ENCODE results near the gene KRTDAP. TPM values are rescaled to one million over a fixed set of nuclear protein-coding genes. Genes with fewer than 3 reads are reported as not detected.

KRTDAP gene
- total RNA-seq, 1 experiment from 2014 or later, result not detected

DNA sequence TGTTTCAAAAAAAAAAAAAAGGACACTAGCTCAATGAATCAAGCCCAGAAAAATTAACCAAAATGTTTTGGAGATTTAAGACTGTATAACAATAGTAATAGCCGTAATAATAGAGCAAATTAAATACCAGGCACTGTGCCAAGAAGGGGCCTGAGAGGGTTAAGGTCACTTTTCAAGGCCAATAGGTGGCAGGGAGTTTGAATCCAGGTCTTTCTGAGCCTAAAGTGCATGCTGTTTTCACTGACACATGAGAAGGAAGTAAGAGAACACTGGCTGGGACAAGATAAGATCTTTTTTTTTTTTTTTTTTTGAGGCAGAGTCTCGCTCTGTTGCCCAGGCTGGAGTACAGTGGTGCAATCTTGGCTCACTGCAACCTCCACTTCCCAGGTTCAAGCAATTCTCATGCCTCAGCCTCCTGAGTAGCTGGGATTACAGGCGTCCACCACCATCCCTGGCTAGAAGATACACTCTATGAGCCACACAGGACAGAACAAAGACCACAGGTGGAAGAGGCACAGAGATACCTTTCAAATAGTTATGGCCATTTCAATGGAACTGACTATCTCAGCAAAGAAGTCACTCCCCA, 34.6 kb downstream of the KRTDAP start:
- no peak for DNase-seq (ENCODE audit: low read depth)

DNA sequence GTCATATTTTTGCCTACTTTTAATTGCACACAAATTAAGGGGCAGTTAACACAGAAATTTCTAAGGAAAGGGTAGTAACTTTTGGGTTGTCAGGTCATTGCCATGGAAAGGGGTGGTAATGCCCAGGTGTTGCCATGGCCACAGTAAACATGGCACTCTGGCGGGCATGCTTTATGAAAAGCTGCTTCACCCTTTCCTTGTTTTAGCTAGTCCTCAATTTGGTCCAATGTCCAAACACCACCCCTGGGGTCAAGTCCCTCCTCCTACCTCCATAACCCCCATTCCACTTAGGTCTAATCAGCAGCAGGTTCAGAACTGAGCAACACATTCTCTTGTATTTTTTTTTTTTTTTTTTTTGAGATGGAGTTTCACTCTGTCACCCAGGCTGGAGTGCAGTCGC, 35.6 kb downstream of the KRTDAP start:
- DNase-seq (ENCODE audit: low read depth), result no peak

DNA sequence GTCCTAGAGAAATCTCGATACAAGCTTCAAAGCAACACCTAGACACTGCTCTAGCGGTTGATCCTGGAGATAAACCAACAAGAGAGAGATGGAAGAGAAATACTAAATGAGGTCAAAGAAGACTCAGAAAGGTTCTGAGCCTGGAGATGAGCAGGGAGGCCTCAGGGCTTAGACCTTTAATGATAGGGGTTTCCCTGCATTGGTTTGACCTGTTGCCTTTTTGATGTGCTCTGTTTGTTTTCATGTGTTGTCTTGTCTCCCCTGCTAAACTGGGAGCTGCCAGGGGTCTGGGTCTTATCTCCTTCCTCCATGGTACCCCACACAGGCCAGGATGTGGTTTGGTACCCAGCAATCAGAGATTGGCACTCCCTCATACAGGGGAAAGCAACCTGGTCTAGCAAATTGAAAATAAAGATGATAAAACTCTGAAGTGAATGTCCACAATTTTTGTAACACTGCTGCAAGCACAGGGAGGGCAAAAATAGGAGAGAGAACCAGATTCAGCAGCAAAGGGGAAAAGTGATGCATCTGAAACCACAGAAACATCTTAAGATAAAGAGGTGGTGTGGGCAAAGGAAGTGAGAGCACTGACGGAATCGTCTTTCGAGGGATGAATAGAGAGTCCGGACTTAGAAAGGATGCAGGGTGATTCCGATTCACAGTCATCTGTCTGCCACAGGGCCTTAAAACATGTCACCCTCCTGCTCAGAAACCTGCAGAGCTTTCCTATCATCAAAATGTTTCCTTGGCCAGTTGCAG, 38.7 kb downstream of the KRTDAP start:
- no peak for DNase-seq (ENCODE audit: low read depth)

DNA sequence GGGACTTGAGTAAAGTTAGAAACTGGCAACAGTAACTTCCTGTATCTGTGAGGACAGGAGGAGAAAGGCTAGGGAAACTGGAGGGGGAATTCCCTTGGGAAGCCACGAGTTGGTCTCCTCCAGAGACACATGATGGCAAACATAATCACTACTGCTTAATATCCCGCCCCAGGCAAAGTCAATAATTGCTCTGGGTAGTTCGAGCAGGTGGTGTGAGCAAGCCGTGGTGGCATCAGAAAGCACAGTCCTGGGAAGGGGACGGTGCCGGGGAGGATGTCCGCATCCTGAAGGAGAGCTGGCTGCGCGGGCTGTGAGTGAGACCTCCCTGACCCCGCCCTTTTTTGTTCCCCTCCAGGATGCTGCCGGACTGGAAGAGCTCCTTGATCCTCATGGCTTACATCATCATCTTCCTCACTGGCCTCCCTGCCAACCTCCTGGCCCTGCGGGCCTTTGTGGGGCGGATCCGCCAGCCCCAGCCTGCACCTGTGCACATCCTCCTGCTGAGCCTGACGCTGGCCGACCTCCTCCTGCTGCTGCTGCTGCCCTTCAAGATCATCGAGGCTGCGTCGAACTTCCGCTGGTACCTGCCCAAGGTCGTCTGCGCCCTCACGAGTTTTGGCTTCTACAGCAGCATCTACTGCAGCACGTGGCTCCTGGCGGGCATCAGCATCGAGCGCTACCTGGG, 40.8 kb downstream of the KRTDAP start:
- no peak for DNase-seq (ENCODE audit: low read depth)

DNA sequence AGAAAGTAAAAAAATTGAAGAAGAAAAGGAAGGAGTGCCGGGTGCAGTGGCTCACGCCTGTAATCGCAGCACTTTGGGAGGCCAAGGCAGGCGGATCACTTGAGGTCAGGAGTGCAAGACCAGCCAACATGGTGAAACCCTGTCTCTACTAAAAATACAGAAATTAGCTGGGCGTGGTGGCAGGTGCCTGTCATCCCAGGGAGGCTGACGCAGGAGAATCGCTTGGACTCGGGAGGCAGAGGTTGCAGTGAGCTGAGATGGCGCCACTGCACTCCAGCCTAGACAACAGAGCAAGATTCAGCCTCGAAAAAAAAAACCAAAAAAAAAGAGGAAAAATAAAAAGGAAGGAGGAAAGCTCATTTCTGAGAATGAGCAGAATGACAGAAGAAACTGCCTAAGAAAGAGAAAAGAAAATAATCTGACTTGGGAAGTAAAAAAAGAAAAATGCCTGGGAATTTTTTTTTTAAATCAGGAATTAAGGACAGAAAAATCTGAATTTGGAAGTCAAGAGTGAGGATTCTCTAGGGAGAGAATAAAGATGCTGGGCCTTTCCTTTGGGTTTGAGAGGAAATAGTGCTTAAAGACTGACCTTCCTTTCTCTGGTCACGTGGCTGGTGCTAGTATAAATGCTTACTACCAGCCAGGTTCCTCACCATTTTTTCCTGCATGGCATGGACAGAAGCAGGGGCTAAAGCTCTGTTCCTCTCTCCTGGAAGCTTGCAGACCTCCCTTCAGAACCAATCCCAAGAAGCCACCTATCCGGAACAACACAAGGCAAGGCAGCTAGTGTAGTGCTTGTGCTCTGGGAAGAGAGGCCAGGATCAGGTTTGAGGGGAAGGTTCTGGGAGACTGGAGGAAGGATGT, 42.4 kb downstream of the KRTDAP start, which contains the start of gene FFAR2:
Gene FFAR2, plus strand, starts transcription at position 652 of the 864 bp plus-strand sequence. CDS start 1,458 bp downstream, outside the sequence.
- no peak for DNase-seq (ENCODE audit: low read depth)

DNA sequence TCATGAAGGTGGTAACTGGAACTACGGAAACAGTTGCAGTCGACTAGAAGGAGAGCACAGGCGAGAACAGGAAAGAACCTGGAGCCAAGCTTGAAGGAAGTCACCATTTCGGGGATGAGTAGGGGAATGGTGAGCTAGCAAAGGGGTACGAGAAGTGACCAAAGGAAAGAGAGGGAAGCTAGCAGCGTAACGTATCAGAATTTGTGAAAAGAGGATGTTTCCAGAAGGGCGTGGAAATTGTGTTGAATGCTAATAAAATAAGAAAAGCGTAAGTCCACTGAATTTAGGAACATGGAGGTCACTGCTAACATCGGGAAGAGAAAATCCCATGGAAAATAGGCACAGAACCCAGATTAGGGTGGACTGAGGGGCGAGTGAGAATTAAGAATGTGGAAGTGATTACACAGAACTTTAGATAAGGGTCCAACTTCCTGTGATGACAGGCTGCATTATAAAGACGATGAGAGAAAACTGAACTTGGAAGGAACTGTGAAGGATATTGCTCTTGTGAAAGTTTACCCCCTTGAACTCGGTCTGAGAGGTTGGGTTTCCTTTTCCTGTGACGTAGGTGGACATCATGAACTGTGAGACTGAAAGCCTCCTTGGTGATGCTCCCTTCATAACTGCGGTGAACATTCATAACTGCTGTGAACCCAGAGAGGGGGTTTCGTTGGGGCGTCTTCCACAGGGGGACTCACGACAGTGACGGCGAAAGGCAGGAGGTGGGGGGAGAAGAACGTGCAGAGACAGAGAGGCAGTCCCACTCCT, 44.3 kb downstream of the KRTDAP start:
- no peak for DNase-seq (ENCODE audit: low read depth)

DNA sequence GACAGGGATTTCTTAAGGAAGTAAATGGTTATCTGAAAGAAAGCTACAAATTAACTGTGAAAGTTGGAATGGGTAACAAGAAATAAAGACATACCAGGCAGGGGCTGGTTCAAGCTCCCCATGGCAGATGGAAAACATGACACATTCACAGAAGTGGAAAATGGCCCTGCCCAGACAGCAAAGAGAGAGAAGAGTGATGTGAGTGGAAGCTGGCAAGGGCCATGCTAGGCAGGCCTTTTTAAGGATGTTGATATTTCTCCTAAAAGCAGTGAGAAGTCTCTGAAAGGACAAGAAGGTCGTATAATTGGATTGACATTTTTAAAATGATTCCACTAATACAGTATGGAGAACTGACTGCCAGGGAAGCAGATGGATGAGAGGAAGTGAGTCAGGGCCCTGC, 45.5 kb downstream of the KRTDAP start:
- no peak for DNase-seq (ENCODE audit: low read depth)

DNA sequence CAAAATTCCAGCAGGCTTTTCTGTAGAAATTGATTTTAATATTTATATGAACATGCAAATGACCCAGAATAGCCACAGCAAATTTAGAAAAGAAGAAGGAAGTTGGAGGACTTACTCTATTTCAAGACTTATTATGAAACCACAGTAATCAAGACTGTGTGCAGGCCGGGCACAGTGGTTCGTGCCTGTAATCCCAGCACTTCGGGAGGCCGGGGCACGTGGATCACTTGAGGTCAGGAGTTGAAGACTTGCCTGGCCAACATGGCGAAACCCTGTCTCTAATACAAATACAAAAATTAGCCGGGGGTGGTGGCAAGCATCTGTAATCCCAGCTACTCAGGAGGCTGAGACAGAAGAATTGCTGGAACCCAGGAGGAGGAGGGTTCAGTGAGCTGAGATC, 48.2 kb downstream of the KRTDAP start:
- no peak for DNase-seq (ENCODE audit: low read depth)

DNA sequence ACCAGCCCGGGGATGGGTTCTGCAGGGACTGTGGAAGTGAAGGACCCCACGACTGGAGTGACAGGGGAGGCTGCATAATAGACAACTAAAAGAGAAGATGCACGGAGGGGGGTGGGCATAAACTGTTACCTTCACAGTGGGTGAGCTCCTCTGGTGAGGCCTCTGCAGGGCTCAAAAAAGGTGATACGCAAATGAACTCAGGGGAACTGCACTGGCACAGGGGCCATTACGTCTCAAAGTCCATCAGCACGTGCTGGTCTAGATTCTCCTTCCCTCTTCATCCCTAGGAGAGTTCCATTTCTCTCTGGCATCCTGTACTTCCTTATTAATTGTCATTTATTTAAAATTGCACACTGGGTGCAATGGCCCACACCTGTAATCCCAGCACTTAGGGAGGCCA, 50.3 kb downstream of the KRTDAP start:
- no peak for DNase-seq (ENCODE audit: low read depth)

DNA sequence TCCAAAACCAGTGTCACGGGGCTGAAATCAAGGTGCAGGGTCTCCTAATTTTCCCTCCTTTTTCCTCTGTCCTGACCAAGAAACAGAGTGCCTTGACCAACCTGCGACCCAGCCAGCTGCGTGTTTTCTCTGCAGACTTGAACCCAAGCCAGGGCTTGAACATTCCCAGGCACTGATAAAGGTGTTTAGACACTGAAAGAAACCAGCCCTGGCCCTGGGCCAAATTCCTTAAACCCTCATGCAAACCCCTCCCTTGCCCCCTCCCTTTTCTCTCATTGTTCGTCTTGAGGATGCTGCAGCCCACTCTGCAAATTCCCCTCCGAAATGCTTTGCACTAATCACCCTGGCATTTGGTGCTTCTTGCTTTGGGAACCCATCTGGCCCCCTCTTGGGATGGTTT, 51.7 kb downstream of the KRTDAP start:
- DNase-seq (ENCODE audit: low read depth), result no peak

DNA sequence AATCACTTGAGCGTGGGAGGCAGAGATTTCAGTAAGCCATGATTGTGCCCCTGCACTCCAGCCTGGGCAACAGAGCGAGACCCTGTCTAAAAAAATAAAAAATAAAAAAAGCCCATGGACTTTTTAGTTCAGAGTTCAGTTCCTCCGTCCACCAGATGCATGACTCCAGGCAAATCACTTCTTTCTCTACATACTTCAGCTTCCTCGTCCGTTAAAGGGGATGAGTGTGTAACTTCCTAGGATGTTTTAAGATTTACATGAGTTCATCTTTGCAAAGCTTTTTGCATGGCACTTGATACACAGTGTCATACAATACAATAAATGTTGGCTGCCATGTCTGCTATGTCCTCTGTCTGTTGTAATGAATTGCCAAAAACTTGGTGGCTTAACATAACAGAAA, 52.2 kb downstream of the KRTDAP start:
- no peak for DNase-seq (ENCODE audit: low read depth)

DNA sequence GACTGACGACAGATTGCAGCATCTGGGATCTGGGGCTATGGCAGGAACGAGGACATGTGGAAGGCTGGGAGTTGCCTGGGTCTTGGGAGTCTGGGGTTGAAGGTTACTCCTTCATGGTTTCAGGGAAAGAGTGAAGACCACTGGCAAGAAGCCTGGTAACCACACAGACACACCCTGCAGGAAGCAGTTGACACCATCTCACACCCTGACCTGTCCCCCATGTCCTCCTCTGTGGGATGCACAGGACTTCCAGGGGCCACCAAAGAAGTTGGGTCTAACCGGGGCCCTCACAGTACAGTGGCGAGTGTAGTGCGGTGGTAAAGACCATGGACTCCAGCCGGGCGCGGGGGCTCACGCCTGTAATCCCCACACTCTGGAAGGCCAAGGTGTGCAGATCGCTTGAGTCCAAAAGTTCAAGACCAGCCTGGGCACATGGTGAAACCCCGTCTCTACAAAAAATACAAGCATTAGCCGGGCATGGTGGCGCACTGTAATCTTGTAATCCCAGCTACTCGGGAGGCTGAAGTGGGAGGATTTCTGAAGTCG, 52.8 kb downstream of the KRTDAP start:
- no peak for DNase-seq (ENCODE audit: low read depth)

Other genes with a start within 250 kb of the KRTDAP start
- gene LSR, start 241.5 kb downstream of the KRTDAP start, total RNA-seq (2014; rRNA removed), result 1.7 and 2.6 TPM in 2 replicates
- 82.3 and 86.1 TPM in 2 replicates for gene USF2, start 221.5 kb downstream of the KRTDAP start, total RNA-seq (2014; rRNA removed)
- not detected in 2 replicates for gene HAMP, start 207.9 kb downstream of the KRTDAP start, total RNA-seq (2014; rRNA removed)
- gene MAG, start 198.3 kb downstream of the KRTDAP start, total RNA-seq (2014; rRNA removed), result not detected in 2 replicates
- 1.0 and 2.2 TPM in 2 replicates for gene CD22, start 161.3 kb downstream of the KRTDAP start, total RNA-seq (2014; rRNA removed)
- gene FFAR1, start 142.6 kb downstream of the KRTDAP start, total RNA-seq (2014; rRNA removed), result not detected in 2 replicates
- not detected in 2 replicates for gene FFAR3, start 132.0 kb downstream of the KRTDAP start, total RNA-seq (2014; rRNA removed)
- gene GPR42, start 119.4 kb downstream of the KRTDAP start, total RNA-seq (2014; rRNA removed), result not detected in 2 replicates
- gene FFAR2, start 42.2 kb downstream of the KRTDAP start, total RNA-seq (2014; rRNA removed), result not detected in 2 replicates
- 0.29 and 1.1 TPM in 2 replicates for gene DMKN, start 23.2 kb upstream of the KRTDAP start, total RNA-seq (2014; rRNA removed)
- 0.77 TPM in 1 of 2 replicates, not detected in the other for gene SBSN, start 37.8 kb upstream of the KRTDAP start, total RNA-seq (2014; rRNA removed)
- gene GAPDHS, start 43.0 kb upstream of the KRTDAP start, total RNA-seq (2014; rRNA removed), result not detected in 2 replicates
- gene TMEM147, start 55.2 kb upstream of the KRTDAP start, total RNA-seq (2014; rRNA removed), result 106 and 114 TPM in 2 replicates
- not detected in 2 replicates for gene ATP4A, start 73.2 kb upstream of the KRTDAP start, total RNA-seq (2014; rRNA removed)
- gene PMIS2, start 95.7 kb upstream of the KRTDAP start, total RNA-seq (2014; rRNA removed), result not detected in 2 replicates
- 17.4 and 21.0 TPM in 2 replicates for gene HAUS5, start 122.3 kb upstream of the KRTDAP start, total RNA-seq (2014; rRNA removed)
- gene RBM42, start 138.6 kb upstream of the KRTDAP start, total RNA-seq (2014; rRNA removed), result 101 and 103 TPM in 2 replicates
- 0.46 and 1.5 TPM in 2 replicates for gene ETV2, start 151.3 kb upstream of the KRTDAP start, total RNA-seq (2014; rRNA removed)
- 383 and 482 TPM in 2 replicates for gene COX6B1, start 157.9 kb upstream of the KRTDAP start, total RNA-seq (2014; rRNA removed)
- 0.17 TPM in 1 of 2 replicates, not detected in the other for gene UPK1A, start 176.1 kb upstream of the KRTDAP start, total RNA-seq (2014; rRNA removed)
- gene ZBTB32, start 214.1 kb upstream of the KRTDAP start, total RNA-seq (2014; rRNA removed), result not detected in 2 replicates
- 9.8 and 10.8 TPM in 2 replicates for gene KMT2B, start 227.5 kb upstream of the KRTDAP start, total RNA-seq (2014; rRNA removed)

Measured in LHCN-M2 (cell line).